GM06990 (cell line): ENCODE data around the gene ANKS1B.

Experiments
- DNase-seq: peaks from one replicate; pipeline ENCODE4 v3.0.0-alpha.2; 2011; ENCODE audit not compliant: insufficient read length; ENCODE audit errors: extremely low read depth
- H3K27me3 ChIP-seq: replicated peaks from 2 replicates; pipeline ENCODE4 v1.6.0; 2011; ENCODE audit warnings: low read length; ENCODE audit not compliant: control insufficient read depth, insufficient read depth
- H3K36me3 ChIP-seq: 2 replicates; pipeline ENCODE4 v1.5.1; 2011; ENCODE audit warnings: low read length; ENCODE audit not compliant: control insufficient read depth, insufficient read depth
- H3K4me3 ChIP-seq: replicated peaks from 2 replicates; pipeline ENCODE4 v1.5.1; 2011; ENCODE audit warnings: low read depth, mild to moderate bottlenecking, control low read depth, low read length
- CTCF ChIP-seq: IDR thresholded peaks from 2 replicates; pipeline ENCODE4 v1.5.1; 2011; ENCODE audit warnings: low read length, control low read depth, mild to moderate bottlenecking, inconsistent platforms; ENCODE audit not compliant: insufficient read depth, poor library complexity, severe bottlenecking

Gene ANKS1B

GRCh38 chr12:98733667-98734350, 1250.9 kb downstream of the ANKS1B start:
- Histone ChIP-seq H3K36me3 (peaks cover 10% of the 10 kb centered on the region), H3K4me3 (no peak overlapping the region), H3K27me3 (no peaks in the 10 kb centered on the region)
- DNase-seq = no peak
- TF ChIP-seq CTCF = no peak

- H3K36me3 ChIP-seq = peaks cover 10% of the 10 kb centered on the region
- H3K4me3 ChIP-seq = no peak overlapping the region
- no peaks in the 10 kb centered on the region for H3K27me3 ChIP-seq
- no peak for DNase-seq
- TF ChIP-seq CTCF = no peak
Measured at GRCh38 chr12:98730412-98730811, 1254.3 kb downstream of the ANKS1B start.

GRCh38 chr12:98727196-98727595, 1257.5 kb downstream of the ANKS1B start:
- H3K36me3 ChIP-seq = peaks cover 10% of the 10 kb centered on the region
- no peak for TF ChIP-seq CTCF

GRCh38 chr12:98725476-98726247, 1259.1 kb downstream of the ANKS1B start:
- Histone ChIP-seq H3K36me3 (peaks cover 6% of the 10 kb centered on the region), H3K27me3 (no peaks in the 10 kb centered on the region), H3K4me3 (no peak overlapping the region)
- no peak for DNase-seq
- TF ChIP-seq CTCF = peak; percentile 52

More at GRCh38 chr12:98727196-98727595, 1257.5 kb downstream of the ANKS1B start:
- DNase-seq = no peak
- H3K27me3 ChIP-seq = no peaks in the 10 kb centered on the region
- H3K4me3 ChIP-seq = no peak overlapping the region

- Histone ChIP-seq H3K4me3 (no peak overlapping the region), H3K36me3 (peaks cover 6% of the 10 kb centered on the region), H3K27me3 (no peaks in the 10 kb centered on the region)
- no peak for DNase-seq
- no peak for TF ChIP-seq CTCF
Measured at GRCh38 chr12:98724384-98725155, 1260.2 kb downstream of the ANKS1B start.
